GM18505 (cell line): ENCODE results near the gene MEGF11.

Experiments
- ATAC-seq: cut with Tn5 transposase; IDR thresholded peaks from one replicate; pipeline ENCODE4 v1.9.1; 2021; ENCODE audit not compliant: unreplicated experiment
- POLR2A ChIP-seq: IDR thresholded peaks from 4 replicates; pipeline ENCODE4 v1.6.1; 2011; ENCODE audit warnings: borderline replicate concordance; ENCODE audit not compliant: insufficient read depth, insufficient read length; ENCODE audit errors: extremely low read depth

The MEGF11 gene

GRCh38 chr15:66153549-66154415 lies 99.8 kb downstream of the MEGF11 start:
- TF ChIP-seq POLR2A = no peak
- ATAC-seq = no peak

GRCh38 chr15:66152650-66153049 lies 100.9 kb downstream of the MEGF11 start:
- no peak for TF ChIP-seq POLR2A

DNA sequence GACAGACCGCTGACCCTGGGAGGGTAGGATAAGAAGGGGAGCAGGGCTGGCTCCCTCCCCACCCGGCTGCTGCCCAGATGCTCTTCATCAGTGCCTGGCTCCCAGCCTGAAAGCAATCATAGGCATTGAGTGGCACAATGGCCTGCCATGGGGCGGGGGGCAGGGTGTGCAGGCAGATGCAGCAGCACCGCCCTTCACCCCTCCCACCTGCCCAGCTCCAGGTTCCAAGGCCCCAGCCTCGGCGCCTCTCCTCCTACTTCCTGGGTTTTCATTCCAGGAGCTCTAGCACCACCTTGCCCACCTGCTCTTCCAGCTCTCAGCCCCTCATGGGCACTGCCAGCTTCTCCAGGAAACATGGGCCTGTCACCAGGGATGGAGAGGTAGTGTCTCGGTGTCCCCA lies 101.7 kb downstream of the MEGF11 start:
- TF ChIP-seq POLR2A = no peak
- no peak for ATAC-seq

More at GRCh38 chr15:66152650-66153049, 100.9 kb downstream of the MEGF11 start:
- no peak for ATAC-seq

- ATAC-seq = no peak
- TF ChIP-seq POLR2A = no peak
Measured at GRCh38 chr15:66149871-66150270, 103.7 kb downstream of the MEGF11 start.

- no peak for TF ChIP-seq POLR2A
- ATAC-seq = no peak
Measured at GRCh38 chr15:66148187-66148586, 105.4 kb downstream of the MEGF11 start.

DNA sequence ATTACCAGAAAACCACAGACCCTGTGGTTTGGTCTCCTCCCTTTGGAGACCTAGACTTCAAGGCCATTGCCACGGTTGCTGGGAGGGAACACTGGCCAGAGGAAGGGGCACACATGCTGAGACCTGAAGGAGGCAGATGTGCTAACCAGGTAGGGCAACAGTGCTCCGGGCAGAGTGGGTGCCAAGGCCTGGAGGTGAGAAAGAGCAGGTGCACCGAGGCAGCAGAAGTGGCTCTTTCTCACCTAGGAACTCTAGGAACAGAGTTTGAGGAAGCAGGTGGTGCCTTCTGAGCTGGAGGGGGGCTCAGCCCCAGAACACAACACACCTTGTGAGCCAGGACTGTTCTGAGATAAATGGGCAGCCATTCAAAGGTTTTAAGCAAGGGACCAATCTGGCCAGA lies 106.1 kb downstream of the MEGF11 start:
- no peak for TF ChIP-seq POLR2A
- ATAC-seq = no peak

DNA sequence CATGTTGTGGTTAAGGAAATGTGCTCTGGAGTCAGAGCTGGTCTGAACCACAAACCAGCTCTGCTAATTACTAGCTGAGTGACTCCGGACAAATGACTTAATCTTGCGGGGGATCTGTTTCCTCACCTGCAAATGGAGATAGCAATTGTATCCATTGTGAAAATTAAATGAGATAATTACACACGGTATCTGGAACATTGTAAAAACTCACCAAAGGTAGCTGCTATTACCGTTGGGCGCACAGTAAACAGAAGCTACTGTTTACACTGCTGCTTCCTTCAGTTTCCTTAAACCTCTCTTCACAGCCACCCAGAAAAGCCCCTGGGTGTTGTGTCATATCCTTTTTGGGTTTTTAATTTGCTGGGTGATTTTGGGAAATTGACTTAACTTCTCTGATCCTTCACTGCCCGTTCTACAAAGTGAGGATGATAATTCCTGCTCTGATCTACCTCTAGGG lies 107.8 kb downstream of the MEGF11 start:
- no peak for ATAC-seq
- no peak for TF ChIP-seq POLR2A

DNA sequence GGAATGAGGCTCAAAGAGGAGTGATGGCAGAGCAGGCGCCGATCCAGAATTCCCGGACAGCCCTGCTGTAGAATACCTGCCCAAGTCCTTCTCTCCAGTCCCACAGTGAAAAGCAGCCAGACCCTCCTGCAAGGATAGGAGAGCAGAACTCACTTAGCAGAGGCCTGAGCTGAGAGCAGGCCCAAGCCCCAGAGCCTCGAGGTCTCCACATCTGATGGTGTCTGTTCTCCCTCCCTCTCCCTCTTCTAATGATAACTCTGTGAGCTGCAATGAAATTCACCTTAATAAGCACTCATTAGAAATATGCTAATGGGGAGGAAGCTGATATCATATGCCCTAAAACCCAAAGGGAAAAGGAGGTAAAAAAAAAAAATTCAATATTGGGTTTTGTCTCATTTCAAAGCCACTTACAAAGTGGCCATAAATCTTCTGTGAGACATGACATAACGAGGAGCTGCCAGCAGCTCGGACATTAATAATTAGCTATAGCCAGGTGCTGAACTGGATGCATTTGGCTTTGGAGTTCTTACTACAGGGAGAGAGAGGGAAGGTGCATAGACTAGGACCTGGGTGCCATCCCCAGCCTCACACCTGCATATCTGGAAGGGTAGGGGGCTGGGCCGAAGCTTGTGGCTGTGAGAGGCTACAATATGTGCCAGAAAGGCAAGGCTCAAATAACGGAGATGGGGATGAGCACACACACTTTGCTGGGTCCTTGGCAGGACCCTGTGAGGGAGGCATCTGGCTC lies 108.4 kb downstream of the MEGF11 start:
- ATAC-seq = no peak
- TF ChIP-seq POLR2A = no peak

GRCh38 chr15:66142285-66142684 lies 111.3 kb downstream of the MEGF11 start:
- no peak for TF ChIP-seq POLR2A
- no peak for ATAC-seq

DNA sequence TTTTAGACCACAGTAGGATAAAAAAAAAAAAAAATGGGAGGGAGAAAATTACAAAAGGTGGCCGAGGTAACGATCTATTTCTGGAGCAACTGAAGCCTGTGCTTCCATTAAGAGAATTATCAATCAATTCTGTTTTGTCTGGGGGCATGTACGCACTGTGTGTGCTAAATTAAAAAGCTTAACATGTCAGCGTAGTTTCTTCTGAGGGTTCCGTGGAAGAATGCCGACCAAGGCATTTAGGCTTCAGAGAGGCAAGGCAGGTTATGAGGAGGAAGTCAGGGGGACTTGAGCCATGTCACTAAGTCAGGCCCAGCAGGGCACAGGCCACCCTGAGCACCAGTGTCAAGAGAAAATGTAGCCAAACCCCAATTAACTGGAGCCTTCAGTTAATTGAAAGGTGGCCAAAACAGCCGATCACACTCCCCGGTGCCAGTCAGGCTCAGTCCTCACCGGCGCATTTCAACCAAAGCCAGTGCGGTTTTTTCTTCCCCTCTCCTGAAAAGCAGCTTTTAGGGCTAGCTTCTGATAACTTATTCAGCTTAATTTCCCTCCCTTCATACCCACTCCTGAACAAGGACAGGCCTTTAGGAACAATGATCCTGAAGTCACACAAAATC lies 113.9 kb downstream of the MEGF11 start:
- ATAC-seq = no peak
- no peak for TF ChIP-seq POLR2A

DNA sequence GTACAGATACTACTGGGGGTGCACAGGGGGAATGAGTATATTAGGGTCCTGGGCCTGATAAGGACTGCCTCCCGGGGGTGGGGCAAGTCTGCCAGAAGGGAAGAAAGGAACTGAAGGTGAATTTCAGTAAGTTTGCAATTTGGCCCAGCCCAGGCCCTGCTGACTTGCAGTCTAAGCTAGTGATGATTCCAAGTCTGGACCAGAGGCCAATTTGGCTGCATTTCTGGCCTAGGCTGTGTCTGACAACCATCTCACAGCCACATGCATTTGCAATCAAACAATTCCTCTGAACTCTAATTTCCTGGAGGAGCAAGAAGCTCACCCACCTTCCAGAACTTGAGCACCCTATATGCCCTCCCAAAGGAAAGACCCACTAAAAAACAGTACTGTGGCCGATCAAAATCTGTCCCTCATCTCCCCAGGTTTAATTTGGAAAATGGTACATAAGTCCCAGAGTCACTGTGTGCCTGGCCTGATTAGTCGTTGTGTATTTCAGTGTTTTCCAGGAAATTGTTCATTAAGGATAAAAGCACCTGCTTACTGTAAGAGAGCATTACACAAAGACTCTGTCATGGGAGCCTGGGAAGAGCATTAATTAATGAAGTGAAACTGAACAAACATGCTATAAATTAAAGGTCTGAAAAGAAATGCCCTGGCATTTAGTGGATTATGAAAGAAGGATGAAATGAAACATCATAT lies 114.5 kb downstream of the MEGF11 start:
- ATAC-seq = no peak
- no peak for TF ChIP-seq POLR2A

GRCh38 chr15:66138096-66138783 lies 115.3 kb downstream of the MEGF11 start:
- no peak for ATAC-seq
- TF ChIP-seq POLR2A = no peak
